HEK293 (cell line): ENCODE results near the gene G3BP2.

Experiments
- GLIS2 ChIP-seq: fragments of 450-650 bp; formaldehyde crosslinking; IDR thresholded peaks from 2 replicates; pipeline ENCODE4 v1.5.1; 2016; ENCODE audit warnings: missing biosample characterization, missing genetic modification characterization
- KLF9 ChIP-seq: fragments of 450-650 bp; formaldehyde crosslinking; IDR thresholded peaks from 2 replicates; pipeline ENCODE4 v1.5.1; 2016; ENCODE audit warnings: missing biosample characterization, missing genetic modification characterization, low read depth
- WT1 ChIP-seq: fragments of 450-650 bp; formaldehyde crosslinking; IDR thresholded peaks from 2 replicates; pipeline ENCODE4 v1.5.1; 2016; ENCODE audit warnings: missing biosample characterization, missing genetic modification characterization
- ZBTB11 ChIP-seq: fragments of 450-650 bp; formaldehyde crosslinking; conservative IDR thresholded peaks from 2 replicates; pipeline ENCODE4 v1.5.1; 2016; ENCODE audit warnings: low read depth, missing biosample characterization, missing genetic modification characterization
- ZBTB20 ChIP-seq: fragments of 450-650 bp; formaldehyde crosslinking; IDR thresholded peaks from 2 replicates; pipeline ENCODE4 v1.5.1; 2016; ENCODE audit warnings: missing biosample characterization, missing genetic modification characterization
- ZBTB26 ChIP-seq: fragments of 450-650 bp; formaldehyde crosslinking; optimal IDR thresholded peaks from 2 replicates; pipeline ENCODE3; 2016; ENCODE audit warnings: missing biosample characterization, mild to moderate bottlenecking, missing genetic modification characterization
- ZBTB7A ChIP-seq: fragments of 450-650 bp; formaldehyde crosslinking; IDR thresholded peaks from 2 replicates; pipeline ENCODE4 v1.5.1; 2016; ENCODE audit warnings: low read depth, missing biosample characterization, missing genetic modification characterization
- ZEB2 ChIP-seq: fragments of 450-650 bp; formaldehyde crosslinking; IDR thresholded peaks from 2 replicates; pipeline ENCODE4 v1.5.1; 2016; ENCODE audit warnings: missing biosample characterization, missing genetic modification characterization
- ZNF23 ChIP-seq: fragments of 450-650 bp; formaldehyde crosslinking; IDR thresholded peaks from 2 replicates; pipeline ENCODE4 v1.5.1; 2016; ENCODE audit warnings: missing biosample characterization, missing genetic modification characterization, borderline replicate concordance
- ZNF266 ChIP-seq: fragments of 450-650 bp; formaldehyde crosslinking; IDR thresholded peaks from 2 replicates; pipeline ENCODE4 v1.5.1; 2016; ENCODE audit warnings: missing biosample characterization, missing genetic modification characterization, low read depth
- ZNF341 ChIP-seq: fragments of 450-650 bp; formaldehyde crosslinking; IDR thresholded peaks from 2 replicates; pipeline ENCODE4; 2016; ENCODE audit warnings: low read depth, missing biosample characterization, missing genetic modification characterization
- ZNF366 ChIP-seq: fragments of 450-650 bp; formaldehyde crosslinking; conservative IDR thresholded peaks from 2 replicates; pipeline ENCODE4 v1.5.1; 2016; ENCODE audit warnings: missing biosample characterization, missing genetic modification characterization
- ZNF510 ChIP-seq: fragments of 450-650 bp; formaldehyde crosslinking; IDR thresholded peaks from 2 replicates; pipeline ENCODE4 v1.5.1; 2018; ENCODE audit warnings: mild to moderate bottlenecking, missing genetic modification characterization, missing biosample characterization; ENCODE audit not compliant: insufficient replicate concordance
- ZNF513 ChIP-seq: fragments of 450-650 bp; IDR thresholded peaks from 2 replicates; pipeline ENCODE4 v1.5.1; 2018; ENCODE audit warnings: missing biosample characterization, missing genetic modification characterization
- ZNF664 ChIP-seq: fragments of 450-650 bp; formaldehyde crosslinking; IDR thresholded peaks from 2 replicates; pipeline ENCODE4 v1.5.1; 2016; ENCODE audit warnings: missing biosample characterization, missing genetic modification characterization
- ZXDB ChIP-seq: fragments of 450-650 bp; formaldehyde crosslinking; IDR thresholded peaks from 2 replicates; pipeline ENCODE4 v1.5.1; 2016; ENCODE audit warnings: missing biosample characterization, missing genetic modification characterization
- TF ChIP-seq, protein P1 (sequence below): fragments of 450-650 bp; formaldehyde crosslinking; IDR thresholded peaks from 2 replicates; pipeline ENCODE4 v1.5.1; 2017; ENCODE audit warnings: missing biosample characterization, missing genetic modification characterization
- TF ChIP-seq, protein P2 (sequence below): fragments of 450-650 bp; formaldehyde crosslinking; IDR thresholded peaks from 2 replicates; pipeline ENCODE4 v1.5.1; 2016; ENCODE audit warnings: missing biosample characterization, missing genetic modification characterization
- TF ChIP-seq, protein P3 (sequence below): fragments of 450-650 bp; formaldehyde crosslinking; IDR thresholded peaks from 2 replicates; pipeline ENCODE4 v1.5.1; 2016; ENCODE audit warnings: missing biosample characterization, missing genetic modification characterization
- TF ChIP-seq, protein P4 (sequence below): fragments of 450-650 bp; formaldehyde crosslinking; IDR thresholded peaks from 2 replicates; pipeline ENCODE4 v1.5.1; 2016; ENCODE audit warnings: missing biosample characterization, missing genetic modification characterization
- TF ChIP-seq, protein P5 (sequence below): fragments of 450-650 bp; formaldehyde crosslinking; IDR thresholded peaks from 2 replicates; pipeline ENCODE4 v1.5.1; 2016; ENCODE audit warnings: missing biosample characterization, missing genetic modification characterization

Gene G3BP2

GRCh38 chr4:75673027-75673958 lies at the start of gene G3BP2 (continued):
- no peak for TF ChIP-seq ZNF513
- peak; percentile 54 for TF ChIP-seq ZEB2 (tag by site-specific recombination)
- TF ChIP-seq, protein P1, sequence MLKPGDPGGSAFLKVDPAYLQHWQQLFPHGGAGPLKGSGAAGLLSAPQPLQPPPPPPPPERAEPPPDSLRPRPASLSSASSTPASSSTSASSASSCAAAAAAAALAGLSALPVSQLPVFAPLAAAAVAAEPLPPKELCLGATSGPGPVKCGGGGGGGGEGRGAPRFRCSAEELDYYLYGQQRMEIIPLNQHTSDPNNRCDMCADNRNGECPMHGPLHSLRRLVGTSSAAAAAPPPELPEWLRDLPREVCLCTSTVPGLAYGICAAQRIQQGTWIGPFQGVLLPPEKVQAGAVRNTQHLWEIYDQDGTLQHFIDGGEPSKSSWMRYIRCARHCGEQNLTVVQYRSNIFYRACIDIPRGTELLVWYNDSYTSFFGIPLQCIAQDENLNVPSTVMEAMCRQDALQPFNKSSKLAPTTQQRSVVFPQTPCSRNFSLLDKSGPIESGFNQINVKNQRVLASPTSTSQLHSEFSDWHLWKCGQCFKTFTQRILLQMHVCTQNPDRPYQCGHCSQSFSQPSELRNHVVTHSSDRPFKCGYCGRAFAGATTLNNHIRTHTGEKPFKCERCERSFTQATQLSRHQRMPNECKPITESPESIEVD (tag by site-specific recombination) = no peak
- peak; percentile 74 for TF ChIP-seq ZBTB11 (tag by site-specific recombination)
- peak; percentile 87; the same call in 1 of the 2 replicates for TF ChIP-seq ZBTB20 (tag by site-specific recombination)
- TF ChIP-seq ZBTB26 (tag by site-specific recombination) = peak; percentile 90
- TF ChIP-seq ZNF664 (tag by site-specific recombination) = no peak
- TF ChIP-seq ZNF23 (tag by site-specific recombination) = no peak
- peak; percentile 100 for TF ChIP-seq ZXDB (tag by site-specific recombination)
- TF ChIP-seq WT1 = no peak
- TF ChIP-seq ZBTB7A (tag by site-specific recombination) = 0 out of 2 replicates have a peak, but pooled peaks have one; percentile 38
- peak; percentile 27 for TF ChIP-seq ZNF366 (tag by site-specific recombination)
- TF ChIP-seq ZNF510 (tag by site-specific recombination) = no peak
- TF ChIP-seq, protein P2, sequence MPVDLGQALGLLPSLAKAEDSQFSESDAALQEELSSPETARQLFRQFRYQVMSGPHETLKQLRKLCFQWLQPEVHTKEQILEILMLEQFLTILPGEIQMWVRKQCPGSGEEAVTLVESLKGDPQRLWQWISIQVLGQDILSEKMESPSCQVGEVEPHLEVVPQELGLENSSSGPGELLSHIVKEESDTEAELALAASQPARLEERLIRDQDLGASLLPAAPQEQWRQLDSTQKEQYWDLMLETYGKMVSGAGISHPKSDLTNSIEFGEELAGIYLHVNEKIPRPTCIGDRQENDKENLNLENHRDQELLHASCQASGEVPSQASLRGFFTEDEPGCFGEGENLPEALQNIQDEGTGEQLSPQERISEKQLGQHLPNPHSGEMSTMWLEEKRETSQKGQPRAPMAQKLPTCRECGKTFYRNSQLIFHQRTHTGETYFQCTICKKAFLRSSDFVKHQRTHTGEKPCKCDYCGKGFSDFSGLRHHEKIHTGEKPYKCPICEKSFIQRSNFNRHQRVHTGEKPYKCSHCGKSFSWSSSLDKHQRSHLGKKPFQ = peak; percentile 58; the same call in 1 of the 2 replicates
- TF ChIP-seq ZNF341 (tag by site-specific recombination) = peak; percentile 54; the same call in 1 of the 2 replicates
- TF ChIP-seq, protein P3, sequence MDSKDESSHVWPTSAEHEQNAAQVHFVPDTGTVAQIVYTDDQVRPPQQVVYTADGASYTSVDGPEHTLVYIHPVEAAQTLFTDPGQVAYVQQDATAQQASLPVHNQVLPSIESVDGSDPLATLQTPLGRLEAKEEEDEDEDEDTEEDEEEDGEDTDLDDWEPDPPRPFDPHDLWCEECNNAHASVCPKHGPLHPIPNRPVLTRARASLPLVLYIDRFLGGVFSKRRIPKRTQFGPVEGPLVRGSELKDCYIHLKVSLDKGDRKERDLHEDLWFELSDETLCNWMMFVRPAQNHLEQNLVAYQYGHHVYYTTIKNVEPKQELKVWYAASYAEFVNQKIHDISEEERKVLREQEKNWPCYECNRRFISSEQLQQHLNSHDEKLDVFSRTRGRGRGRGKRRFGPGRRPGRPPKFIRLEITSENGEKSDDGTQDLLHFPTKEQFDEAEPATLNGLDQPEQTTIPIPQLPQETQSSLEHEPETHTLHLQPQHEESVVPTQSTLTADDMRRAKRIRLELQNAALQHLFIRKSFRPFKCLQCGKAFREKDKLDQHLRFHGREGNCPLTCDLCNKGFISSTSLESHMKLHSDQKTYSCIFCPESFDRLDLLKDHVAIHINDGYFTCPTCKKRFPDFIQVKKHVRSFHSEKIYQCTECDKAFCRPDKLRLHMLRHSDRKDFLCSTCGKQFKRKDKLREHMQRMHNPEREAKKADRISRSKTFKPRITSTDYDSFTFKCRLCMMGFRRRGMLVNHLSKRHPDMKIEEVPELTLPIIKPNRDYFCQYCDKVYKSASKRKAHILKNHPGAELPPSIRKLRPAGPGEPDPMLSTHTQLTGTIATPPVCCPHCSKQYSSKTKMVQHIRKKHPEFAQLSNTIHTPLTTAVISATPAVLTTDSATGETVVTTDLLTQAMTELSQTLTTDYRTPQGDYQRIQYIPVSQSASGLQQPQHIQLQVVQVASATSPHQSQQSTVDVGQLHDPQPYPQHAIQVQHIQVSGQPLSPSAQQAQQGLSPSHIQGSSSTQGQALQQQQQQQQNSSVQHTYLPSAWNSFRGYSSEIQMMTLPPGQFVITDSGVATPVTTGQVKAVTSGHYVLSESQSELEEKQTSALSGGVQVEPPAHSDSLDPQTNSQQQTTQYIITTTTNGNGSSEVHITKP (tag by site-specific recombination) = peak; percentile 55
- no peak for TF ChIP-seq ZNF266
- peak; percentile 96 for TF ChIP-seq KLF9 (tag by site-specific recombination)
- no peak; the same call in 1 of the 2 replicates for TF ChIP-seq GLIS2 (tag by site-specific recombination)
- TF ChIP-seq, protein P4, sequence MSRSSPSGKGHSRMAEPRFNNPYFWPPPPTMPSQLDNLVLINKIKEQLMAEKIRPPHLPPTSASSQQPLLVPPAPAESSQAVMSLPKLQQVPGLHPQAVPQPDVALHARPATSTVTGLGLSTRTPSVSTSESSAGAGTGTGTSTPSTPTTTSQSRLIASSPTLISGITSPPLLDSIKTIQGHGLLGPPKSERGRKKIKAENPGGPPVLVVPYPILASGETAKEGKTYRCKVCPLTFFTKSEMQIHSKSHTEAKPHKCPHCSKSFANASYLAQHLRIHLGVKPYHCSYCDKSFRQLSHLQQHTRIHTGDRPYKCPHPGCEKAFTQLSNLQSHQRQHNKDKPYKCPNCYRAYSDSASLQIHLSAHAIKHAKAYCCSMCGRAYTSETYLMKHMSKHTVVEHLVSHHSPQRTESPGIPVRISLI (tag by site-specific recombination) = no peak
- TF ChIP-seq, protein P5, sequence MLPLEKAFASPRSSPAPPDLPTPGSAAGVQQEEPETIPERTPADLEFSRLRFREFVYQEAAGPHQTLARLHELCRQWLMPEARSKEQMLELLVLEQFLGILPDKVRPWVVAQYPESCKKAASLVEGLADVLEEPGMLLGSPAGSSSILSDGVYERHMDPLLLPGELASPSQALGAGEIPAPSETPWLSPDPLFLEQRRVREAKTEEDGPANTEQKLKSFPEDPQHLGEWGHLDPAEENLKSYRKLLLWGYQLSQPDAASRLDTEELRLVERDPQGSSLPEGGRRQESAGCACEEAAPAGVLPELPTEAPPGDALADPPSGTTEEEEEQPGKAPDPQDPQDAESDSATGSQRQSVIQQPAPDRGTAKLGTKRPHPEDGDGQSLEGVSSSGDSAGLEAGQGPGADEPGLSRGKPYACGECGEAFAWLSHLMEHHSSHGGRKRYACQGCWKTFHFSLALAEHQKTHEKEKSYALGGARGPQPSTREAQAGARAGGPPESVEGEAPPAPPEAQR = no peak
